Amniotic stem cell (primary cell): Measurements from ENCODE around the gene DAGLA.

ENCODE experiments used
- DNase-seq: peaks from one replicate; lab custom pipeline; 2025; lab: John Stamatoyannopoulos, UW

The DAGLA gene

GRCh38 chr11:61690706-61691379 lies 10.7 kb downstream of the DAGLA start:
- no peak for DNase-seq

- DNase-seq = no peak
Observed at GRCh38 chr11:61691380-61692156, 11.4 kb downstream of the DAGLA start.

- no peak for DNase-seq
Observed at GRCh38 chr11:61693922-61694601, 13.9 kb downstream of the DAGLA start.

DNA sequence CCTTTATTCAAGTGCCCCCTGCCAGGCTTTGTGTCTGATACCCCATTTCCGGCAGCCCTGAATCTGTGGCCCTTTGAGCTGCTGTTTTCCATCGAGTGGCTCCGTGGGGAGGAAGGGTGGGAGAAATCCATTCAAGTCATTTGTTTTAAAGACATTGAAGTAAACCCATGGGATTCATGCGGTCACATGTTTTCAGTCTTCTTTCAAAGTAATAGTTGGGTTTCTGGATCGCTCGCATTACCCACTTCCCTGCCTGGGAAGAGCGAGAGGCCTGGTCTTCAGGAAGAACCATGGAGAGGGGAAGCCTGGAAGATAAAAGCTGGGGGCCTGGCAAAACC lies 14.4 kb downstream of the DAGLA start:
- no peak for DNase-seq

- DNase-seq = no peak
Observed at GRCh38 chr11:61694946-61695706, 14.9 kb downstream of the DAGLA start.

GRCh38 chr11:61695917-61696316 lies 15.7 kb downstream of the DAGLA start:
- DNase-seq = peak; percentile 52

DNA sequence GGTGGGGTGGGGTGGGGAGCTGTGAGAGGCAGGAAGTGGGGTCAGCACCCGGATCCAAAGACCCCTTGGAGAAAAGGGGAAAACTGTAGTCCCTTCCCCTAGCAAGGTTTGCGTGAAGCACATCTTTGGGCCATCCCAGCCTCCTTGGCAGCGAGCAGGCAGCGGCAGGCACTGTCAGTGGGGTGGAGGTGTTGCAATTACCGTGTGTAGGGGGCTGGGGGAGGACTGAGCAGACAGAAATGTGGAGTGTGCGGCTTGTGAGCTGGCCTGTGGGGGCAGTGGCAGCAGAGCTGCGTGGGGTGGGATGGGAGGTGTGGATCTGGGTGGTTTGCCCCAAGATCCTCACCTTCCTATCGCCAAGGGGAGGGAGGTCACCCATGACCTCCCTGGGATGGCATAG lies 16.4 kb downstream of the DAGLA start:
- no peak for DNase-seq

DNA sequence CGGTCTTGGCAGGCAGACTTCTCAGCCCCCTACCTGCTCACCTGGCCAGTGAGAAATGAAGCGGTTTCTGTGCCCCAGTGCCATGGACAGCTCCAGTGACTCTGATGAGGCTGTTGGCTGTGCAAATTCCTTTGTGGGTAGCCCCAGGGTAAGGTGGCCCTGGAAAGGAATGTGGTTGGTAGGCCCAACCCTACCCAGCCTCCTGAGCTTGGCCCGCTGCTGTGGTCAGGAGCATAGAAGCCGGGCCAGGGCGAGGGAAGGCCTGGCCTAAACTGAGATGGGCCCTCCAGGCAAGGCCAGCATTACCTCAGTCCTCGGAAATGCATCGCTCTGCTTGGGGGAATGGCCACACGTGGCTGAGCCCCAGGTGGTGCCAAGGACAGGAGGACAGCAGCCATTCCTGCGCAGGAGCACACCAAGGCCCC lies 16.9 kb downstream of the DAGLA start:
- DNase-seq = no peak

- DNase-seq = no peak
Observed at GRCh38 chr11:61697764-61698163, 17.6 kb downstream of the DAGLA start.

GRCh38 chr11:61698173-61698948 lies 18.2 kb downstream of the DAGLA start:
- DNase-seq = no peak

DNA sequence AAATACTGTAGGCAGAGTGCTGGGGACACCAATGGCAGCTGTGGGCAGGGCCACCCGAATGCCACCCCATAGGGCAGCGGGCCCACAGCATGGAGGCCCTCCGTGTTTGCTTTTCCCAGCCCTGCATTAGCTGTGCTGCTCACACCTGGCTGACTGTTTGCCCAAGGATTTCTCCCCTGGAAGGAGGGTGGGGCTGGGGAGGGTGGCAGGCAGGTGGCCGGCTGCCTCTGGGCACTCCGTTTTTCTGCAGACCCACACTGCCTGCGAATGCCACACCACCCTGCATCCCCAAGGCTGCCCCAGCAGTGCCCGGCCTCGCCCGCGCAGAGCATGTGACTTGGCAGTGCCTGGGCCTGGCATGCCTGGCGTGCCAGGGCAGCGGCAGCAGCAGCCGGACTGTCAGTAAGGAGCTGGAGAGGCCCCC lies 19.6 kb downstream of the DAGLA start:
- no peak for DNase-seq

- no peak for DNase-seq
Observed at GRCh38 chr11:61700212-61700611, 20.0 kb downstream of the DAGLA start.

- no peak for DNase-seq
Observed at GRCh38 chr11:61700720-61701119, 20.5 kb downstream of the DAGLA start.

GRCh38 chr11:61701242-61701886 lies 21.2 kb downstream of the DAGLA start:
- DNase-seq = no peak

GRCh38 chr11:61702701-61703312 lies 22.6 kb downstream of the DAGLA start:
- no peak for DNase-seq

GRCh38 chr11:61704838-61705237 lies 24.6 kb downstream of the DAGLA start:
- no peak for DNase-seq

DNA sequence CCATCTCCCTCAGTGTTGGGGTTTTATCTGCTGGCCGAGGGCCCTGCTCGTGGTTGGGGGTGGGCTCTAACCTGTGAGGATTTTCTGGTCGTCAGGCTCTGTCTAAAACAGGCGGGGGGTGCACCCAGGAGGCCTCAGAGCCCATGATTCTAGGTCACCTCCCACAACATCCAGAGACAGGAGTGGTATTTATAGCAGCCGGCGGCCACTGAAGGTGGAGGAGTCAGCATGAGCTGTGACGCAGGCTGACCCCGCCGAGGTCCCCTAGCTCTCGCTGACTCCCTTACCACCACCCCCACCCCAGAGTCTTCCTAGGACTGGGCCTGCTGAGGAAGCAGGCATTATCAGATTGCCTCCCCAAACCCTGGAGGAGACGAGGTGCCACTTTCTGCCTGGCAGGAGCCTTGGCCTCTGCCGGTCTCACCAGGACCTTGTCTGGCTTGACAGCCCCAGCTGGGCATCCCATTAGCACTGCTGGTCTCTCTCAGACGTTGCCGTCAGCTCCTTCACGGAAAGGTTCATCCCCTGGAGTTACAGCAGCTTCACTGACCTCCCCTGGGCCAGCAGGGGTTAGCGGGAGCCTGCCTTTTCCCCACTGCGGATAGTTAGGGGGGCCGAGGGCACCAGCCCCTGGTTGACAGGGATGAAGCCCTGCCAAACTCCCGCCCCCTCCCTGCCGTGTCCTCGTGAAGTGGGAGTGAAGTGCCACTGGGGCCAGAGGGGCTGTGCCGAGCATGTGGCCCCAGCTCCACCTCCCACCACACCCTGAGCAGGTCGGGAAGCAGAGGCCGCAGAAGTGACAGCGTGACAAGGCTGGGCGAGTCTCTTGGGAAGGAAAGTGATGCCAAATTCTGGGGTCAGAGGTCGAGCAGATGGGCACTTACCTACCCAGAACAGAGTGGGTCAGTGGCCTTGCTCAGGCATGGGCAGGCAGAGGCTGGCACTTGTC lies 26.5 kb downstream of the DAGLA start:
- DNase-seq = no peak

- no peak for DNase-seq
Observed at GRCh38 chr11:61707574-61707973, 27.4 kb downstream of the DAGLA start.

DNA sequence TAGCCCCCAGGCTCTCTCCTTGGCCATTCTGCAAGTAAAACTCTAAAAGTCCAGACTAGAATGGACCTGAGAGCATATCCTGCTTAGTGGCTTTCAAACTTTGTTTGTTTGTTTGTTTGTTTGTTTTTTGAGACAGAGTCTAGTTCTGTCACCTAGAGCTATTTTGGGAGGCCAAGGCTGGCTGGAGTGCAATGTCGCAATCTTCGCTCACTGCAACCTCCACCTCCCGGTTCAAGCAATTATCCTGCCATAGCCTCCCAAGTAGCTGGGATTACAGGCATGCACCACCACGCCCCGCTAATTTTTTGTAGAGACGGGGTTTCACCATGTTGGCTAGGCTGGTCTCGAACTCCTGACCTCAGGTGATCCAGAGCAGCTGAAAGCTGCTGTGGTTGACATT lies 28.9 kb downstream of the DAGLA start:
- no peak for DNase-seq
